GM18526 (cell line): ENCODE data around the gene SLC35F1.

Experiments used
- POLR2A ChIP-seq: IDR thresholded peaks from 3 replicates; pipeline ENCODE4 v1.6.1; 2011; ENCODE audit not compliant: insufficient read length; ENCODE audit errors: extremely low read depth

The SLC35F1 gene

DNA sequence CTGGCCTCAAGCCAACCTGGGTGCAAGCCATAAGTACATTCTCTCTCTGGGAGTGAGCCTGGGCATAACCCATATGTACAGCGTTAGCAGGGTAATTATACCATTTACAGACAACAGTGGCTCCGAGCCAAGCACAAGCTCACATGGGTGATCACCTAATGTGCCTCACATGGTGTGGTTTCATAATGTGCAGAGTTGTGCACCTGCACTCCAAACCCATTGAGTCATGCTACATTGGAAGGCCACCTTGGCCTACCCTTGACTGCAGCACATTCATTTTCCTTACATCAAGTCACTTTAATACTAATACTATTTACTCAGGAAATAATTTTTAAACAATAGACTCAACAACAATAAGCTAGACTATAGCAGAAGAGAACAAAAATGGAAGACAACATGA lies 446.5 kb downstream of the SLC35F1 start:
- no peak for TF ChIP-seq POLR2A

DNA sequence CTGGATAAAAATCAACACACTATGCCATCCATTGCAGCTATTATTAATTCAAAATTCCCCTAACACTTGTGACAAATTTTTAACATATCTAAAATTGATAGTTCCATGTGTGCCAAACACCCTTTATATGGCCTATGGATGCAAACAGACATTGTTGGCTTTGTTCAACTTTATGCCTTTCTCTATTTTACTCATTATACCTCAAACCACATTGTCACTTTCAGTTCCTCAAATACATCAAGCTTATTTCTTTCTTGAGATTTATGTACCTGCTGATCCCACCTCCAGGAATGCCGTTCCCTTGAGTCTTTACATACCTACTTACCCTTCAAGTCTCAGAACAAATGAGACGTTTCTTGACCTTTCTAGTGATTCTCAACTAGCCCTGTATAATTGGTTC lies 447.6 kb downstream of the SLC35F1 start:
- no peak for TF ChIP-seq POLR2A

DNA sequence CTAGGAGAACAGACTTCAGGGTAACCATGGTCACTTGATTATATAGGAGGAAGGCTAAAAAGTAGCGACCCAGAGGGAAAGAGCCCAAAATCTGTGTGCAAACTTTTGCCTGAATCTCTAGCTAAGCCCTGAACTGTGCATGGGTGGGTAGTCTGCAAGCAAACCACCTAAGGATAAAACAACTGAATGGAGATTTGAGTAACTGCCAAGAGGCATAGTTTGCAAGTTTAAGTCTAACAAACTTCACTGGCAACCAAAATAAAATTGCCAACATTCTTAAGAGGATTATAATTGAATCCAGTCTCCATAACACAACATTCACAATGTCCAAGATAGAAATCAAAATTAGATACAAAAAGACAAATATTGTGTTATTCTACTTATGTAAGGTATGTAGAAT lies 449.0 kb downstream of the SLC35F1 start:
- no peak for TF ChIP-seq POLR2A

DNA sequence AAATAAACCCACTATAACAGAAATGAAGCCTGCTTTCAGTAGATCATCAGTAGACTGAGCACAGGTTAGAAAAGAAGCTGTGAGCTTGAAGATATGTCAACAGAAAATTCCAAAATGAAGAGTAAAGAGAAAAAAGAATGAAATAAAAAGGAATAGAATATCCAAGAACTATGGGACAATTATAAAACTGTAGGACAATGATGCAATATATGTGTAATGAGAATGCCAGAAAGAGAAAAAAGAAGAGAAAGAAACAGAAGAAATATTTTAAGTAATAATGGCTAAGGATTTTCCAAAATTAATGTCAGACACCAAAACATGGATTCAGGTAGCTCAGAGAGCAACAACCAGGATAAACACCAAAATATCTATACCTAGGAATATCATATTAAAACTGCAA lies 449.6 kb downstream of the SLC35F1 start:
- TF ChIP-seq POLR2A: no peak
